SK-N-MC (cell line): ENCODE measurements around the gene DNAH9.

ENCODE experiments used
- DNase-seq: peaks from one replicate; pipeline ENCODE4 v3.0.0-alpha.2; 2011; ENCODE audit warnings: low read depth, low spot score
- H3K27ac ChIP-seq: fragments of 200-600 bp; sonication (generic); 2 replicates; pipeline ENCODE4 v1.5.1; 2016; ENCODE audit warnings: mixed run types
- H3K36me3 ChIP-seq: fragments of 200-600 bp; sonication (generic); 2 replicates; pipeline ENCODE4 v1.6.1; 2017; ENCODE audit warnings: antibody characterized with exemption, low read length, mixed read lengths; ENCODE audit not compliant: insufficient read depth
- H3K4me3 ChIP-seq: fragments of 200-600 bp; sonication (generic); 2 replicates; pipeline ENCODE4 v1.5.1; 2016
- H3K9ac ChIP-seq: fragments of 200-600 bp; sonication (generic); 2 replicates; pipeline ENCODE4 v1.8.0; 2017; ENCODE audit warnings: mixed run types, mixed read lengths; ENCODE audit not compliant: insufficient read length
- H3K9me3 ChIP-seq: fragments of 200-600 bp; sonication (generic); 2 replicates; pipeline ENCODE4 v1.6.1; 2017; ENCODE audit warnings: low read depth, mild to moderate bottlenecking, antibody characterized with exemption, low read length, moderate library complexity, mixed read lengths
- EZH2 ChIP-seq: fragments of 200-600 bp; sonication (generic); IDR thresholded peaks from one replicate; pipeline ENCODE4 v1.6.1; 2017; ENCODE audit warnings: antibody characterized with exemption
- FOXP2 ChIP-seq: optimal IDR thresholded peaks from 2 replicates; pipeline ENCODE3; 2011; ENCODE audit warnings: mild to moderate bottlenecking, moderate library complexity; ENCODE audit not compliant: insufficient read depth; ENCODE audit errors: extremely low read length, control extremely low read depth
- POLR2AphosphoS5 ChIP-seq: IDR thresholded peaks from 2 replicates; pipeline ENCODE4 v1.6.1; 2012; ENCODE audit warnings: mild to moderate bottlenecking, low read depth, low read length, borderline replicate concordance

Gene DNAH9

DNA sequence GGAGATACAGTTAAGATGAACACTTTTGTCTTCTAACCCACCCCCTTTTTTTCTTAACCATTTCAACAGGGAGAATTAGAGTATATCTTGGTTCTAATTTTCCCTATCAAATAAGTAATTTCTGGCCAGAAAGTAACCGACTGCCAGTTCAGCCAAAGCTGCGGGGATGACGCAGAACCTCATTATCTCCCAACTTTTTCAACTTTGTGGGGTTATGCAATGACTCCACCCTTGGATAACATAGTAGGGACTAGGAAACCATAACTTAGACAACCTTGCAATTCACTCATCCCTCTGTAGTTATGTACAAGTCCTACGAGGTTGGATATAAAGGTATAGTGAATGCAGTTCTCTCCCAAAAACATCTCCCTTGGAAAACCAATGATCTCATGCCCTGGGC lies 215.0 kb downstream of the DNAH9 start:
- Histone ChIP-seq H3K4me3 (no peak overlapping the region), H3K9me3 (no peaks in the 10 kb centered on the region), H3K27ac (no peak overlapping the region), H3K9ac (no peak overlapping the region), H3K36me3 (no peaks in the 10 kb centered on the region)
- TF ChIP-seq POLR2AphosphoS5 (no peak), FOXP2 (no peak), EZH2 (no peak)
- DNase-seq, result no peak

- Histone ChIP-seq H3K27ac (no peak overlapping the region), H3K4me3 (no peak overlapping the region), H3K9ac (no peak overlapping the region), H3K36me3 (no peaks in the 10 kb centered on the region), H3K9me3 (no peaks in the 10 kb centered on the region)
- no peak for DNase-seq
- TF ChIP-seq POLR2AphosphoS5 (no peak), FOXP2 (no peak), EZH2 (no peak)
These were observed 215.6 kb downstream of the DNAH9 start for GRCh38 chr17:11813871-11814270.

GRCh38 chr17:11814655-11815262 lies 216.5 kb downstream of the DNAH9 start:
- H3K9ac ChIP-seq, result no peak overlapping the region
- no peak for TF ChIP-seq FOXP2
- TF ChIP-seq POLR2AphosphoS5, result no peak
- no peak for TF ChIP-seq EZH2
- DNase-seq, result no peak

DNA sequence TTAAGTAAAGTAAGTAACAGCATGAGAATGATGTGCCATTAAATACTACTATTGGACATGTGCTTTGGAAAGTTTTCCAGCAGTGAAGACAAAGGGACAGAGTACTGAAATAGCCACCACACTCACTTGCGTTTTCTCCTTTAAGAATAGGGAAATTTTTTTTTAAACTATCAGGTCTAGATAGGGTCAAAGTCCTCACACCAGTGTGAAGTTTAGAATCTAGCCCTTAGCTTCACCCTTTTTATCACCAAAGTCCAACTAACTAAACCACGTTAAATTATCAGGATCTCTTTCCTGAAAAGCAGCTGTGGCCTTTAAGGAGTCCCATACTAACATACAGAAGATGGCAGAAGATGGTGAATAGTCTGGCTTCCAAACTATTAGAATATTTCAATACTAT lies 218.1 kb downstream of the DNAH9 start:
- no peak overlapping the region for H3K4me3 ChIP-seq
- H3K27ac ChIP-seq, result no peak overlapping the region
- no peaks in the 10 kb centered on the region for H3K36me3 ChIP-seq
- TF ChIP-seq POLR2AphosphoS5, result no peak
- TF ChIP-seq FOXP2, result no peak
- TF ChIP-seq EZH2, result no peak
- no peaks in the 10 kb centered on the region for H3K9me3 ChIP-seq
- H3K9ac ChIP-seq, result no peak overlapping the region
- no peak for DNase-seq

More at GRCh38 chr17:11814655-11815262, 216.5 kb downstream of the DNAH9 start:
- Histone ChIP-seq H3K9me3 (no peaks in the 10 kb centered on the region), H3K4me3 (no peak overlapping the region), H3K36me3 (no peaks in the 10 kb centered on the region), H3K27ac (no peak overlapping the region)

DNA sequence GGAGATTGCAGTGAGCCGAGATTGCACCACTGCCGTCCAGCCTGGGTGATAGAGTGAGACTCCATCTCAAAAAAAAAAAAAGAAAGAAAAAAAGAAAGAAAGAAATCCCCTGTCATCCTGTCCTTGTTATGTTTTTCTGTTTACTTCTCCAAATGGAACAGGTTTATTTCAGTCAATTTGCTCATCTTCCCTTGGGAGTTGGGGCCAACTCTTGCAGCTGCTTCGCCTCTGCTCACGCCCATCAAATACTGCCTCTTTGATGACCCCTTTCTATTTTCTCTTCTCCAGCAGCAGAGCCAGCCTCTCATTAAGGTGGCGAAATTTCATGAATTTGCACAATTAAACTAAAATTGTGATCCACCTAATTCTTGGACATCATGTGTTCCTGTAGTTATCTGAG lies 225.6 kb downstream of the DNAH9 start:
- H3K9me3 ChIP-seq, result no peaks in the 10 kb centered on the region
- no peaks in the 10 kb centered on the region for H3K36me3 ChIP-seq
- H3K27ac ChIP-seq, result no peak overlapping the region
- H3K4me3 ChIP-seq, result no peak overlapping the region
- no peak for TF ChIP-seq EZH2
- no peak for TF ChIP-seq POLR2AphosphoS5
- no peak for TF ChIP-seq FOXP2
- no peak for DNase-seq
- no peak overlapping the region for H3K9ac ChIP-seq

DNA sequence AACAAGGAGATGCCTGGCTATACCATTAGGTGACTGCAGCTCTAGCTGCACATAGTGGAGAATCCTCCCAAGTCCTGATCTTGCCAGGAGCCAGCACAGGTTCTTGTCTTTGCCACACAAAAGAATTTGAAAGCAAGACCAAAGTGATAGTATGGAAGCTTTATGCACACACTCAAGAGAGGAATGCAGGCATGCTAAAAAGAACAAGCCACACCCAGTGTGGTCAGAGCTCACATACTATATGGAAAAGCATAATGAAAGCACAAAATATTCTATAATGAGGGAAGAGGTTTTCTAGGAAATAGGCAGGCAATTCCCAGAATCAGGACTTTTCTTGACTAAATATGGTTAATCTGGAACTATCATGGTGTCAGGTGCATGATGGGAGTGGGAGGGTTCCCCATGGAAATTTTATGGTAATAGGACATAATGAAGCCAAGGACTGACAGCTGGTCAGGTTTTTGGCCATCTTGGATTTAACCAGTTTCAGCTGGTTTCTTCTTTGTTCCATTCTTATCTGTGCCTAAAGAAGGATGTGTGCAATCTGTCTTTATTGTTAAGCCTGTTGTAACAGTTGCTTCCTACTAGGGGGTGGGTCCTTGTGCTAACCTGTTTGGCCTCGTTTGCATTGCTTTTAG lies 227.4 kb downstream of the DNAH9 start:
- no peak for TF ChIP-seq FOXP2
- TF ChIP-seq EZH2, result no peak
- TF ChIP-seq POLR2AphosphoS5, result no peak

DNA sequence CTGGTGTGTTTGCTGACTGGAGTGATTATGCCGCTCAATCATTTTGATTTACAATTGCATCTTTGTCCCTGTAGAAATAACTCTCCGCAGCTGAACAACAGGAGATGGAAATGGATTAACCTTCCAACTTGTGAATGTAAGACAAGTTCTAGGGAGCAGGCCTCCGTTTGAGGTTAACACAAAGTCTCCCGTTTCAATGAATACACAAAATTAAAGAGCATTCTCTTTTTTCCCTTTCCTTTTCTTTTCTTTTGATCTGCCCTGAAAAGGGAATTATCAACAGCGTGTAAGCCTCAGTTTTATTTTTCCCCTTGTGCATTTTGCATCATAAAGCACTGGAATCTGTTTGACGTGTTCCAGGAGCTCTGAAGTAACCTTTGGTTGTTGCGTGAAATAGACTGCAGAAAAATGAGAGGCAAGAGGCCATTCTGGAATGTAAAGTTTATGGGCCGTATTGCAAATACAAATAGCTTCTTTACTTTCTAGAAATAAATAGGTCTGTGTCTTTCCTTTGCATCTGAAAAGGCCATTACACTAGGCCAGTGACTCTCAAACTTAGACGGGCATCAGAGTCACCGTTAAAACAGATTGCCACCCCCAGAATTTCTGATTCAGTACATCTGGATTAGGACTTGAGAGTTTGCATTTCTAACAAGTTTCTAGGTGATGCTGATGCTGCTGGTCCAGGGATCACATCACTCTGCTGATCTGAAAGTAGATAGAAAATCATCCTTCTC lies 234.3 kb downstream of the DNAH9 start:
- H3K9ac ChIP-seq, result no peak overlapping the region
- H3K4me3 ChIP-seq, result no peak overlapping the region
- H3K9me3 ChIP-seq, result no peaks in the 10 kb centered on the region
- no peaks in the 10 kb centered on the region for H3K36me3 ChIP-seq
- H3K27ac ChIP-seq, result no peak overlapping the region
- DNase-seq, result no peak
- no peak for TF ChIP-seq POLR2AphosphoS5
- no peak for TF ChIP-seq EZH2
- TF ChIP-seq FOXP2, result no peak

More for the DNA sequence above, 227.4 kb downstream of the DNAH9 start:
- no peak overlapping the region for H3K27ac ChIP-seq
- no peaks in the 10 kb centered on the region for H3K36me3 ChIP-seq
- H3K9me3 ChIP-seq, result no peaks in the 10 kb centered on the region
- no peak overlapping the region for H3K4me3 ChIP-seq
- no peak overlapping the region for H3K9ac ChIP-seq
- no peak for DNase-seq

DNA sequence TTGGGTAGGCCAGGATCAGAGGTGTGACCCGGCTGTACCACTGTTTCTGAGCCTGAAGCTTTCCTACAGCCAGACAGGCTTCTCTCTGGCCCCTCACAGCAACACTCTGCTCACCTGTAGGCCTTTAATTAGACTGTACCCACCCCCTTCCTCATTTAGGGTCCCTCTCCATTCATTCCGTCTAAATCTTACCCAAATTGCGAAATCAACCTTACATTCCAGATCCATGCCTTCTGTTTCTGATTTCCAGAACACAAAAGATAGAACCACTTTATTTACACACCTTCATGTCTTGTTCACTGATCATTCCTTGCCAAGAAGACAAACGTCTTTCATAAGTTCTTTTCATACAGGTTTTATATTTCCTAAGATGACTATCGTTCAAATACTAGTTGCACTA lies 238.2 kb downstream of the DNAH9 start:
- DNase-seq, result no peak
- no peak for TF ChIP-seq EZH2
- TF ChIP-seq FOXP2, result no peak
- TF ChIP-seq POLR2AphosphoS5, result no peak

GRCh38 chr17:11840052-11840451 lies 241.8 kb downstream of the DNAH9 start:
- TF ChIP-seq EZH2 (no peak), POLR2AphosphoS5 (no peak), FOXP2 (no peak)
- no peak for DNase-seq
- no peak overlapping the region for H3K27ac ChIP-seq

More for the DNA sequence above, 238.2 kb downstream of the DNAH9 start:
- Histone ChIP-seq H3K4me3 (no peak overlapping the region), H3K9me3 (no peaks in the 10 kb centered on the region), H3K27ac (no peak overlapping the region), H3K9ac (no peak overlapping the region), H3K36me3 (no peaks in the 10 kb centered on the region)

More at GRCh38 chr17:11840052-11840451, 241.8 kb downstream of the DNAH9 start:
- Histone ChIP-seq H3K36me3 (no peaks in the 10 kb centered on the region), H3K9me3 (no peaks in the 10 kb centered on the region), H3K4me3 (no peak overlapping the region), H3K9ac (no peak overlapping the region)
